ENCODE data around the gene OR5AU1. TPM values are rescaled to one million over a fixed set of nuclear protein-coding genes. Genes with fewer than 3 reads are reported as not detected.

The OR5AU1 gene
- total RNA-seq, 4 donors from 2014 or later = not detected

DNA sequence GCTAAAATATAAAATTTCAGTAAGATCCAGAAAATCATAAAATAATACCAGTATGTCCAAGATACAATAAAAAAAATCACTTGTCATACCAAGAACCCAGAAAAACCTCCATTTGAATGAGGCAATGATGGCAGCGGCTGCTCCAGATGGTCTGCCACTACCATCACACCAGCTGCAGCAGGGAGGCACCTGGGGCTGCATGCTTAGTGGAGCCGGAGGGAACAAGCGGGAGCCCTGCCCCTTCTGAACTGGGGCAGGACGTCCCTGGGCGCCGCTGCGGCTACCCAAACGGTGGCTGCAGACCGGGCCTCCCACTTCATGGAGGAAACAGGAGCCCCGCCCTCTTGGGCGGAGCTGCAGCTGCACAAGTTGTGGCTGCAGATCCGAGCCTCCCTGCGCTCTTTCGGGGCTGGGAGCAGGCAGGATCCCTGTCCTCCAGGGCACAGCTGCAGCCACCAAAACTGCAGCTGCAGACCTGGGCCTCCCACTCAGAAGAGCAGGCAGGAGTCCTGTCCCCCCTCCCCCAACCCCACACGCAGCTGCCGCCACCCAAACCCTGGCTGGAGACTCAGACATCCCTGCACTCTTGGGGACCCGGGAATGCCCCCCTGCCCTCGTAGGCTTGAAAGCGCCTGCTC is 36.1 kb upstream of the OR5AU1 start:
- TF ChIP-seq, protein P1, sequence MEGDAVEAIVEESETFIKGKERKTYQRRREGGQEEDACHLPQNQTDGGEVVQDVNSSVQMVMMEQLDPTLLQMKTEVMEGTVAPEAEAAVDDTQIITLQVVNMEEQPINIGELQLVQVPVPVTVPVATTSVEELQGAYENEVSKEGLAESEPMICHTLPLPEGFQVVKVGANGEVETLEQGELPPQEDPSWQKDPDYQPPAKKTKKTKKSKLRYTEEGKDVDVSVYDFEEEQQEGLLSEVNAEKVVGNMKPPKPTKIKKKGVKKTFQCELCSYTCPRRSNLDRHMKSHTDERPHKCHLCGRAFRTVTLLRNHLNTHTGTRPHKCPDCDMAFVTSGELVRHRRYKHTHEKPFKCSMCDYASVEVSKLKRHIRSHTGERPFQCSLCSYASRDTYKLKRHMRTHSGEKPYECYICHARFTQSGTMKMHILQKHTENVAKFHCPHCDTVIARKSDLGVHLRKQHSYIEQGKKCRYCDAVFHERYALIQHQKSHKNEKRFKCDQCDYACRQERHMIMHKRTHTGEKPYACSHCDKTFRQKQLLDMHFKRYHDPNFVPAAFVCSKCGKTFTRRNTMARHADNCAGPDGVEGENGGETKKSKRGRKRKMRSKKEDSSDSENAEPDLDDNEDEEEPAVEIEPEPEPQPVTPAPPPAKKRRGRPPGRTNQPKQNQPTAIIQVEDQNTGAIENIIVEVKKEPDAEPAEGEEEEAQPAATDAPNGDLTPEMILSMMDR (IDR thresholded peaks at IDR 0.05; ENCODE audit: low read depth) = no peak

DNA sequence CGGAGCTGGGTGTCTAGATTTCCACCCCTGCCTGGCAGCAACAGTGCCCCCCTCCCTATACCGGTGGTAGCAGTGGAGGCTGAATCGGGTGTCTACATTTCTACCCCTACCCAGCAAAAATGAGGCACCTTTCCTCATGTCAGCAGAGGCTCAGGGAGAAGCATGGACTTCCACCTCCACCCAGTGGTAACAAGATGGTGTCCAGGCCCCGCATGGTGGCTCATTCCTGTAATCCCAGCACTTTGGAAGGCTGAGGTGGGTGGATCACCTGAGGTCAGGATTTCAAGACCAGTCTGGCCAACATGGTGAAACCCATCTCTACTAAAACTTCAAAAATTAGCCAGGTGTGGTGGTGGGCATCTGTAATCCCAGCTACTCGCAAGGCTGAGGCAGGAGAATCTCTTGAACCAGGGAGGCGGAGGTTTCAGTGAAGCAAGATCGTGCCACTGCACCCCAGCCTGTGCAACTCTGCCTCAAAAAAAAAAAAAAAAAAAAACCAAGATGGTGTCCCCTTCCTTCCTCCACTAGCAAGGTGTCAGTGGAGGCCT is 35.5 kb upstream of the OR5AU1 start:
- TF ChIP-seq, protein P1 (IDR thresholded peaks at IDR 0.05; ENCODE audit: low read depth) = no peak

DNA sequence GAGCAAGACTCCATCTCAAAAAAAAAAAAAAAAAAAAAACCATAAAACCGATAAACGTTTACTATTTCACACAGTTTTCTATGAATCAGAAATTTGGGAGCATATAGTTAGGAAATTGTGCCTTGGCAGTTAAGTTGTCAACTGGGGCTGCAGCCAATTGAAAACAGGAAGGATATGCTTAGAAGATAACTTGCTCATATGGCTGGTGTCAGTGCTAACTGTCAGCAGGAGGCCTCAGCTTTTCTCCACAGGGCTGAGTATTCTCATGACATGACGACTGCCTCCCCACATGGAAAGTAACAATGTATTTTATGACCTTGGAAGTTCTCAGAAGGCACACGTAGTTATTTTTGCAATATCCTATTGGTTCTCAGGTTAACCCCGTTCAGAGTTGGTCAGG is 29.6 kb upstream of the OR5AU1 start:
- TF ChIP-seq, protein P1 (IDR thresholded peaks at IDR 0.05; ENCODE audit: low read depth) = no peak

- TF ChIP-seq, protein P1 (IDR thresholded peaks at IDR 0.05; ENCODE audit: low read depth) = no peak
Measured at GRCh38 chr14:21184254-21184653, 28.4 kb upstream of the OR5AU1 start.

GRCh38 chr14:21182166-21182565 is 26.3 kb upstream of the OR5AU1 start:
- TF ChIP-seq, protein P1 (IDR thresholded peaks at IDR 0.05; ENCODE audit: low read depth) = no peak

GRCh38 chr14:21171128-21171527 is 15.3 kb upstream of the OR5AU1 start:
- TF ChIP-seq, protein P1 (IDR thresholded peaks at IDR 0.05; ENCODE audit: low read depth) = no peak

DNA sequence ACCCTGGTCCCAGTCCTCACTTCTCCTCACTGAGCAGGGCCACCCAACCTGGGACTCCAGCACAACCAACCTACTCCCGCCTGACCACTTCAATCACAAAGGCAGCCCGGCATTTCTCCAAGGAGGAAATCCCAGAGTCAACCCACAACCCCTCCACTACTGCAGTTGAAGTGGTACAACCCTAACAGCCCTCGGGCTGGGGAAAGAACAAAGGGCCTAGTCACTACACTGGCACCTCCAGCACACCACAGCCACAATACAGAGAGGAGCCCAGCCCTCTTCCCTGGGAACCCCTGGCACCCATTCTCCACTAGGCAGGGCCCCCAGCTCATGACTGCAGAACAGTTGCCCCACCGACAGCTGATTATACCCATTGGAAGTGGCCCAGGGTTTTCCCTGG is 13.7 kb upstream of the OR5AU1 start:
- TF ChIP-seq, protein P1 (IDR thresholded peaks at IDR 0.05; ENCODE audit: low read depth) = no peak

Data from subcutaneous adipose tissue (tissue), 4 donors.